MM.1S (cell line): ENCODE results near the gene WNK2.

Source experiments
- DNase-seq: peaks from one replicate; pipeline ENCODE4 v3.0.0-alpha.2; 2015
- H2AFZ ChIP-seq: fragments of 300-600 bp; sonication (generic); 2 replicates; pipeline ENCODE4 v1.6.0; 2016; ENCODE audit warnings: antibody characterized with exemption, low read length
- H3F3A ChIP-seq: fragments of 300-600 bp; sonication (generic); 2 replicates; pipeline ENCODE4 v1.6.1; 2016; ENCODE audit warnings: mild to moderate bottlenecking, antibody characterized with exemption, low read length, moderate library complexity, mixed read lengths; ENCODE audit not compliant: insufficient read depth
- H3K27ac ChIP-seq: fragments of 300-600 bp; sonication (generic); 2 replicates; pipeline ENCODE4 v1.5.1; 2016; ENCODE audit warnings: mild to moderate bottlenecking, low read length
- H3K27me3 ChIP-seq: fragments of 300-600 bp; sonication (generic); replicated peaks from 2 replicates; pipeline ENCODE4 v1.6.0; 2016; ENCODE audit warnings: low read length; ENCODE audit not compliant: insufficient read depth
- H3K36me3 ChIP-seq: fragments of 300-600 bp; sonication (generic); replicated peaks from 2 replicates; pipeline ENCODE4 v1.6.1; 2016; ENCODE audit warnings: mild to moderate bottlenecking, low read length, mixed read lengths; ENCODE audit not compliant: insufficient read depth
- H3K4me1 ChIP-seq: fragments of 300-600 bp; sonication (generic); 2 replicates; pipeline ENCODE4 v1.6.1; 2016; ENCODE audit warnings: low read length, mixed read lengths
- H3K4me2 ChIP-seq: fragments of 300-600 bp; sonication (generic); 2 replicates; pipeline ENCODE4 v1.6.0; 2016; ENCODE audit warnings: low read depth, low read length
- H3K4me3 ChIP-seq: fragments of 300-600 bp; sonication (generic); 2 replicates; pipeline ENCODE4 v1.5.1; 2016; ENCODE audit warnings: low read length, mixed read lengths
- H3K79me2 ChIP-seq: fragments of 300-600 bp; sonication (generic); 2 replicates; pipeline ENCODE4 v1.6.1; 2016; ENCODE audit warnings: mixed run types, low read length, mixed read lengths
- H3K9ac ChIP-seq: fragments of 300-600 bp; sonication (generic); 2 replicates; pipeline ENCODE4 v1.6.1; 2016; ENCODE audit warnings: low read length, mixed read lengths
- H3K9me2 ChIP-seq: fragments of 300-600 bp; sonication (generic); replicated peaks from 2 replicates; pipeline ENCODE4 v1.6.1; 2016; ENCODE audit warnings: mild to moderate bottlenecking, low read length, mixed read lengths; ENCODE audit not compliant: insufficient read depth
- H3K9me3 ChIP-seq: fragments of 300-600 bp; sonication (generic); replicated peaks from 2 replicates; pipeline ENCODE4 v1.6.1; 2016; ENCODE audit warnings: mild to moderate bottlenecking, low read length, mixed read lengths; ENCODE audit not compliant: insufficient read depth
- H4K20me1 ChIP-seq: fragments of 300-600 bp; sonication (generic); 2 replicates; pipeline ENCODE4 v1.6.1; 2016; ENCODE audit warnings: mild to moderate bottlenecking, low read length, moderate library complexity, mixed read lengths; ENCODE audit not compliant: insufficient read depth
- EZH2 ChIP-seq: fragments of 300-600 bp; sonication (generic); optimal IDR thresholded peaks from 2 replicates; pipeline ENCODE3; 2017; ENCODE audit warnings: low read depth, mild to moderate bottlenecking, antibody characterized with exemption, low read length, mixed read lengths
- EZH2phosphoT487 ChIP-seq: fragments of 300-600 bp; sonication (generic); IDR thresholded peaks from 2 replicates; pipeline ENCODE4 v1.6.1; 2018; ENCODE audit warnings: antibody characterized with exemption, low read length
- TF ChIP-seq, protein P1 (sequence below): fragments of 300-600 bp; sonication (generic); IDR thresholded peaks from 2 replicates; pipeline ENCODE4 v1.5.1; 2016; ENCODE audit warnings: antibody characterized with exemption, low read length, mixed read lengths

Gene WNK2

DNA sequence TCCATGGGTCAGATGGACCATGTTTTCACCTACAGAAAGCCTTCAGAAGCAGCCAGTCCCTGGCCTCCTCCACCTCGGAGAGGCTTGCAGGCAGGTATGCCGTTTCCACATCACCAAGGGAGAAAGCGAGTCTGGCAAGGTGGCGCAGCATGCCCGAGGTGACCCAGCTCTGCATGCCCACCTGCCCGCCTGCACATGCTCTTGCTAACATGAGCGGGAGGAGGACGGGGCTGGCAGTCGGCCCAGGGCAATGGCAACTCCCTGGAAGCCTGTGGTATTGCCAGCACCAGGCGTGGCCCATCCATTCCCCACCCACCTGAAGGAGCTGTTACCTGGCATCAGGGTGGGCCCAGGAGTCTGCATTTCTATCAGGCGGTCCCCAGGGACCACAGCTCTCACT is 46.6 kb upstream of the WNK2 start:
- no peaks in the 10 kb centered on the region for H3K9me3 ChIP-seq
- peaks cover 4% of the 10 kb centered on the region; the same call in 1 of the 2 replicates for H3K4me1 ChIP-seq
- H3K36me3 ChIP-seq: no peaks in the 10 kb centered on the region
- TF ChIP-seq, protein P1, sequence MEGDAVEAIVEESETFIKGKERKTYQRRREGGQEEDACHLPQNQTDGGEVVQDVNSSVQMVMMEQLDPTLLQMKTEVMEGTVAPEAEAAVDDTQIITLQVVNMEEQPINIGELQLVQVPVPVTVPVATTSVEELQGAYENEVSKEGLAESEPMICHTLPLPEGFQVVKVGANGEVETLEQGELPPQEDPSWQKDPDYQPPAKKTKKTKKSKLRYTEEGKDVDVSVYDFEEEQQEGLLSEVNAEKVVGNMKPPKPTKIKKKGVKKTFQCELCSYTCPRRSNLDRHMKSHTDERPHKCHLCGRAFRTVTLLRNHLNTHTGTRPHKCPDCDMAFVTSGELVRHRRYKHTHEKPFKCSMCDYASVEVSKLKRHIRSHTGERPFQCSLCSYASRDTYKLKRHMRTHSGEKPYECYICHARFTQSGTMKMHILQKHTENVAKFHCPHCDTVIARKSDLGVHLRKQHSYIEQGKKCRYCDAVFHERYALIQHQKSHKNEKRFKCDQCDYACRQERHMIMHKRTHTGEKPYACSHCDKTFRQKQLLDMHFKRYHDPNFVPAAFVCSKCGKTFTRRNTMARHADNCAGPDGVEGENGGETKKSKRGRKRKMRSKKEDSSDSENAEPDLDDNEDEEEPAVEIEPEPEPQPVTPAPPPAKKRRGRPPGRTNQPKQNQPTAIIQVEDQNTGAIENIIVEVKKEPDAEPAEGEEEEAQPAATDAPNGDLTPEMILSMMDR: no peak
- no peak for TF ChIP-seq EZH2phosphoT487
- no peak for TF ChIP-seq EZH2
- H4K20me1 ChIP-seq: no peaks in the 10 kb centered on the region
- H3K27ac ChIP-seq: no peak overlapping the region
- no peak overlapping the region for H3K4me3 ChIP-seq
- no peak for DNase-seq
- peaks cover 15% of the 10 kb centered on the region for H3K79me2 ChIP-seq
- H3F3A ChIP-seq: no peaks in the 10 kb centered on the region; the same call in 1 of the 2 replicates
- H3K9me2 ChIP-seq: no peaks in the 10 kb centered on the region
- H3K4me2 ChIP-seq: no peak overlapping the region
- H3K9ac ChIP-seq: no peak overlapping the region
- H2AFZ ChIP-seq: no peak overlapping the region
- H3K27me3 ChIP-seq: no peaks in the 10 kb centered on the region

DNA sequence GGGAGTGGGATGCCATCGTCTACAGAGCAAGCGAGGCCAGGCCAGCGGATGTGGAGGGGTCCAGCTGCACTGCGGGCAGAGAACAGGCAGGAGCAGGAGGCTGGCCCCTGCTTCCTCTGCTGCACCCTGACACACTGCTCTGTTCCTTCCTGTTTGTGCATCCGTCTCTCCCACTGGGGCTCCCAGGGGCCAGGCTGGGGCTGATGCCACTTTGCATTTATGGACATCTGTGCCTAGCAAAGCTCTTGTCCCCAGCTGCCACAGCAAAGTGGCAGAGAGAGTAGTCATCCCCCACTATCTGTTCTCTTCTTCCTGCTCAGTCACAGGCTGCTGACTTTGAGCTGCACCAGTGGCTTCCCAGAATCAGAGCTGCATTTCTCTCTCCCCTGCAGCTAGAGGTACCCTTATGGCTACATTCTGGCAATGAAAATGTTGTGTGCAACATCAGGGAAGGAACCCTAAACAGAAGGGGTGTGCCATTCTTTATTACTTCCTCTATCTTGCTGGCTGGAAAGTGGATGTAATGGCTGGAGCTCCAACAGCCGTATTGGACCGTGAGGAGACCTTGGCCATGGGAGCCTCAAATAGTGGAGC is 45.7 kb upstream of the WNK2 start:
- Histone ChIP-seq H4K20me1 (no peaks in the 10 kb centered on the region), H3K4me1 (peaks cover 6% of the 10 kb centered on the region; the same call in 1 of the 2 replicates), H3K36me3 (no peaks in the 10 kb centered on the region), H3K79me2 (peaks cover 6% of the 10 kb centered on the region), H3K4me2 (no peak overlapping the region), H3K4me3 (no peak overlapping the region), H3K9me2 (no peaks in the 10 kb centered on the region), H2AFZ (no peak overlapping the region), H3K27me3 (no peaks in the 10 kb centered on the region), H3K27ac (no peak overlapping the region), H3F3A (no peaks in the 10 kb centered on the region; the same call in 1 of the 2 replicates), H3K9me3 (no peaks in the 10 kb centered on the region), H3K9ac (no peak overlapping the region)
- TF ChIP-seq EZH2phosphoT487 (no peak), EZH2 (no peak)
- TF ChIP-seq, protein P1: no peak
- no peak for DNase-seq

DNA sequence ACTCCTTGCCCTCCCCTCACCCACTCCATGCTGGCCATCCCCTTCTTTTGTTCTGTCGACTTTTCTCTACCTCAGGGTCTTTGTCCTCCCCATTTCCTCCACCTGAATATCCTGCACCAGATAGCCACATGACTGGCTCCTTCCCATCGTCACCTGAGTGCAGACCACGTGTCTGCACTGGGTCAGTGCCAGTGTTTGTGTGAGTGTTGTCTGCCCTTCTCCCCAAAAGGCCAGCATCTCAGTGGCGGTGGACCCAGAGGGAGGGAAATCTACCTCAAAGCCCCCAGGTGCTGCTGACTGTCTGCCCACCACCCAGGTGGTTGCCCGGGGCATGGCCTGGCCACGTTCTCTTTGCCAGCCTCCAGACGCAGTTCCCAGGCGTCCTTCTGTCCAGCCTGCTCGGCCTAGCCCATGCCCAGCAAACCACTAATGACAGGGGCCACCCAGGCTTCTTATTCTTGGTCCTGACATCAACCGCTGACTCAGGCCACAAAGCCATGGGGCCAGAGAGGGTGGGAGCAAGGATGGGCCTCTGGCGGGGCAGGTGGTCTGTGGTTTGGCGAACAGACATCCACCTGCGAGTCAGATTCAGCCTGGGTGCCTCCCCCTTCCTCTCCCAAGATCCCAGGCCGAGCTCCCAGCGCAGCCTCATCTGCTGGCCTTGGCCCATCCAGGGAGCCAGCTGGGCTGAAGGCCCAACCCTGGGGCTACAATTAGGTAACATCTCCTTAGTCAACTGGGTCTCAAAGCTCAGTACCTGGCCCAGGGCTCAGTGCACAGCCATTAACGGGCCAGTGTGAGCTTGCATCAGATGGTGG is 44.4 kb upstream of the WNK2 start:
- H3K9ac ChIP-seq: no peak overlapping the region
- H4K20me1 ChIP-seq: no peaks in the 10 kb centered on the region
- TF ChIP-seq EZH2: no peak
- no peak for TF ChIP-seq EZH2phosphoT487
- TF ChIP-seq, protein P1: no peak
- H3K27me3 ChIP-seq: no peaks in the 10 kb centered on the region
- H3K9me2 ChIP-seq: no peaks in the 10 kb centered on the region
- no peak overlapping the region for H3K4me2 ChIP-seq
- no peaks in the 10 kb centered on the region for H3K79me2 ChIP-seq
- no peaks in the 10 kb centered on the region for H3K9me3 ChIP-seq
- no peak overlapping the region for H3K4me3 ChIP-seq
- no peaks in the 10 kb centered on the region for H3F3A ChIP-seq
- no peaks in the 10 kb centered on the region for H3K36me3 ChIP-seq
- H2AFZ ChIP-seq: no peak overlapping the region
- peaks cover 17% of the 10 kb centered on the region for H3K4me1 ChIP-seq
- no peak overlapping the region for H3K27ac ChIP-seq
- DNase-seq: no peak
